Endothelial cell of umbilical vein (primary cell): ENCODE results near the gene AFDN.

Experiments used
- POLR2A ChIP-seq: IDR thresholded peaks from 2 replicates; pipeline ENCODE4 v1.6.1; 2012; ENCODE audit warnings: low read depth, mild to moderate bottlenecking, control low read depth, low read length
- POLR2AphosphoS5 ChIP-seq: IDR thresholded peaks from 2 replicates; pipeline ENCODE4 v1.6.1; 2012; ENCODE audit warnings: low read depth, mild to moderate bottlenecking, control low read depth, low read length, moderate library complexity; ENCODE audit not compliant: insufficient read depth
- TF ChIP-seq, protein P1 (sequence below), 2 donors: IDR thresholded peaks; 1 replicate in 1 of 2; 2 replicates in 1 of 2; pipeline ENCODE4 v1.5.1; 2011; ENCODE audit warnings: low read length in 2 of 2, mild to moderate bottlenecking in 2 of 2, moderate library complexity in 2 of 2, control low read depth in 1 of 2, inconsistent platforms in 1 of 2, low read depth in 1 of 2; ENCODE audit not compliant: insufficient read depth in 1 of 2; ENCODE audit errors: extremely low read depth in 1 of 2

DNA sequence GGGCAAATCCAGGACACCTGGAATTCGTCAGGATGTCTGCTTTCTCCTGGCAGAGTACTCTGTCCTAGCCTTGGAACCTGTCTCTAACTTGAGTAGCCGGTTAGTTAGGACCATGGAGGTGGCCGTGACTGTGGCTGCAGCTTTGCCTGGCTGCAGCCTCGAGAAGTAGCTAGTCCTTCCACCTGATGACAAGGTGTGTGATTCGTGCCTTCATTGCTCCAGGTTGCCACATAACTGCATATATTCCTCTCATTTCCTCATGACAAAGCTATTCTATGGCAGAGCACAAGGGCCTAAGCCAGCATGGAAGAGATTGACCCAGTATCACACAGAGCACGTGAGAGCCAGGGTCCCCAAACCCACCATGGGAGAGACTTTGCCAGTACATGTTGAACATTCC, 130.9 kb downstream of the AFDN start:
- TF ChIP-seq, protein P1, sequence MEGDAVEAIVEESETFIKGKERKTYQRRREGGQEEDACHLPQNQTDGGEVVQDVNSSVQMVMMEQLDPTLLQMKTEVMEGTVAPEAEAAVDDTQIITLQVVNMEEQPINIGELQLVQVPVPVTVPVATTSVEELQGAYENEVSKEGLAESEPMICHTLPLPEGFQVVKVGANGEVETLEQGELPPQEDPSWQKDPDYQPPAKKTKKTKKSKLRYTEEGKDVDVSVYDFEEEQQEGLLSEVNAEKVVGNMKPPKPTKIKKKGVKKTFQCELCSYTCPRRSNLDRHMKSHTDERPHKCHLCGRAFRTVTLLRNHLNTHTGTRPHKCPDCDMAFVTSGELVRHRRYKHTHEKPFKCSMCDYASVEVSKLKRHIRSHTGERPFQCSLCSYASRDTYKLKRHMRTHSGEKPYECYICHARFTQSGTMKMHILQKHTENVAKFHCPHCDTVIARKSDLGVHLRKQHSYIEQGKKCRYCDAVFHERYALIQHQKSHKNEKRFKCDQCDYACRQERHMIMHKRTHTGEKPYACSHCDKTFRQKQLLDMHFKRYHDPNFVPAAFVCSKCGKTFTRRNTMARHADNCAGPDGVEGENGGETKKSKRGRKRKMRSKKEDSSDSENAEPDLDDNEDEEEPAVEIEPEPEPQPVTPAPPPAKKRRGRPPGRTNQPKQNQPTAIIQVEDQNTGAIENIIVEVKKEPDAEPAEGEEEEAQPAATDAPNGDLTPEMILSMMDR (IDR thresholded peaks at IDR 0.05; ENCODE audit: extremely low read depth in 1 of 2, insufficient read depth in 1 of 2, low read depth in 1 of 2, low read length in 2 of 2), result no peak
- TF ChIP-seq POLR2AphosphoS5, result no peak
- TF ChIP-seq POLR2A, result no peak
